ENCODE results near the gene SSC5D.

- TF ChIP-seq EZH2 (IDR thresholded peaks at IDR 0.05; ENCODE audit: borderline replicate concordance, low read depth, low read length, severe bottlenecking), result no peak
- TF ChIP-seq, protein P1, sequence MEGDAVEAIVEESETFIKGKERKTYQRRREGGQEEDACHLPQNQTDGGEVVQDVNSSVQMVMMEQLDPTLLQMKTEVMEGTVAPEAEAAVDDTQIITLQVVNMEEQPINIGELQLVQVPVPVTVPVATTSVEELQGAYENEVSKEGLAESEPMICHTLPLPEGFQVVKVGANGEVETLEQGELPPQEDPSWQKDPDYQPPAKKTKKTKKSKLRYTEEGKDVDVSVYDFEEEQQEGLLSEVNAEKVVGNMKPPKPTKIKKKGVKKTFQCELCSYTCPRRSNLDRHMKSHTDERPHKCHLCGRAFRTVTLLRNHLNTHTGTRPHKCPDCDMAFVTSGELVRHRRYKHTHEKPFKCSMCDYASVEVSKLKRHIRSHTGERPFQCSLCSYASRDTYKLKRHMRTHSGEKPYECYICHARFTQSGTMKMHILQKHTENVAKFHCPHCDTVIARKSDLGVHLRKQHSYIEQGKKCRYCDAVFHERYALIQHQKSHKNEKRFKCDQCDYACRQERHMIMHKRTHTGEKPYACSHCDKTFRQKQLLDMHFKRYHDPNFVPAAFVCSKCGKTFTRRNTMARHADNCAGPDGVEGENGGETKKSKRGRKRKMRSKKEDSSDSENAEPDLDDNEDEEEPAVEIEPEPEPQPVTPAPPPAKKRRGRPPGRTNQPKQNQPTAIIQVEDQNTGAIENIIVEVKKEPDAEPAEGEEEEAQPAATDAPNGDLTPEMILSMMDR (IDR thresholded peaks at IDR 0.05; ENCODE audit: borderline replicate concordance, extremely low read depth, low read length, poor library complexity, severe bottlenecking), result no peak
Observed at GRCh38 chr19:55477905-55478304, 10.3 kb upstream of the SSC5D start.

All from DND-41 (cell line).